A549 (cell line): ENCODE data around the gene MYADML2. TPM values are rescaled to one million over a fixed set of nuclear protein-coding genes. Genes with fewer than 3 reads are reported as not detected.
A peak's percentile ranks its signal among the peaks of the same experiment; 100 is the strongest.

Experiments used
- ATAC-seq, 2 experiments: fragments of 200-7000 bp in 1 of 2; fragments of >200 bp in 1 of 2; cut with Nextera tagmentation in 1 of 2; cut with Tn5 transposase in 1 of 2; 3 replicates each; pipeline versions ENCODE4 v1.8.0 to v1.9.1; 2018 to 2020; ENCODE audit warnings: mild to moderate bottlenecking in 1 of 2, moderate library complexity in 1 of 2
- CTCF ChIA-PET: fragments of 300-600 bp; sonication (Branson Sonifier 250); formaldehyde crosslinking; extraction: SDS; loops from one replicate; lab custom pipeline; 2021; ENCODE audit warnings: antibody characterized with exemption, inconsistent platforms; lab: Yijun Ruan, JAX
- POLR2A ChIA-PET: fragments of 350-600 bp; formaldehyde crosslinking; extraction: SDS; loops from one replicate; lab custom pipeline; 2021; ENCODE audit warnings: antibody characterized with exemption, inconsistent platforms; lab: Yijun Ruan, JAX
- DNase-seq, 2 experiments: peaks; one replicate each; pipeline versions ENCODE4 v3.0.0 to v3.0.0-alpha.2; 2011 to 2016; ENCODE audit warnings: low read depth in 1 of 2, low spot score in 1 of 2
- FAIRE-seq: peaks from 2 replicates; lab custom pipeline; 2011; peaks lifted over from hg19 to GRCh38; lab: Jason Lieb, UNC
- H3K27ac ChIP-seq, 2 experiments: fragments of >200 bp; sonication (Bioruptor Twin); formaldehyde crosslinking; 3 replicates each; pipeline ENCODE4 v1.5.1; 2016 to 2017
- H3K4me1 ChIP-seq: fragments of >200 bp; sonication (Bioruptor Twin); formaldehyde crosslinking; 3 replicates; pipeline ENCODE4 v1.6.1; 2016
- H3K4me2 ChIP-seq: fragments of >200 bp; sonication (Bioruptor Twin); formaldehyde crosslinking; 3 replicates; pipeline ENCODE4 v1.6.1; 2016
- H3K4me3 ChIP-seq: fragments of >200 bp; sonication (Bioruptor Twin); formaldehyde crosslinking; 3 replicates; pipeline ENCODE4 v1.5.1; 2016
- H3K9me3 ChIP-seq: fragments of >200 bp; sonication (Bioruptor Twin); formaldehyde crosslinking; 3 replicates; pipeline ENCODE4 v1.6.1; 2016
- ATOH8 ChIP-seq: fragments of 250-450 bp; sonication (Bioruptor Pico); IDR thresholded peaks from 2 replicates; pipeline ENCODE4 v1.5.0; 2020; ENCODE audit warnings: low read depth, mild to moderate bottlenecking, moderate library complexity
- BHLHE40 ChIP-seq: IDR thresholded peaks from 2 replicates; pipeline ENCODE4 v1.6.1; 2012; ENCODE audit warnings: low read depth, low read length, inconsistent platforms
- CBX2 ChIP-seq: fragments of 200-600 bp; sonication (generic); IDR thresholded peaks from 2 replicates; pipeline ENCODE4 v1.6.1; 2016; ENCODE audit warnings: low read depth, mild to moderate bottlenecking, borderline replicate concordance
- CBX8 ChIP-seq: fragments of 200-600 bp; sonication (generic); IDR thresholded peaks from 2 replicates; pipeline ENCODE4 v1.6.1; 2016
- CHD2 ChIP-seq: fragments of 150-350 bp; IDR thresholded peaks from 2 replicates; pipeline ENCODE4 v1.6.1; 2014; ENCODE audit warnings: low read length; ENCODE audit not compliant: partially characterized antibody
- EHF ChIP-seq: fragments of 250-450 bp; sonication (Bioruptor Pico); IDR thresholded peaks from 2 replicates; pipeline ENCODE4 v1.5.0; 2020; ENCODE audit warnings: mild to moderate bottlenecking
- FOXS1 ChIP-seq: fragments of 250-450 bp; sonication (Bioruptor Pico); IDR thresholded peaks from 2 replicates; pipeline ENCODE4 v1.5.0; 2020; ENCODE audit warnings: mild to moderate bottlenecking, moderate library complexity
- HOXB13 ChIP-seq: fragments of 250-450 bp; sonication (Bioruptor Pico); IDR thresholded peaks from 2 replicates; pipeline ENCODE4 v1.5.0; 2020; ENCODE audit warnings: low read depth, mild to moderate bottlenecking, moderate library complexity
- JUN ChIP-seq, 2 experiments: fragments of >200 bp; sonication (Bioruptor Twin); formaldehyde crosslinking; IDR thresholded peaks; 2 replicates in 1 of 2; 3 replicates in 1 of 2; pipeline ENCODE4 v1.6.1; 2016 to 2017
- MAFK ChIP-seq: fragments of 450-650 bp; IDR thresholded peaks from 2 replicates; pipeline ENCODE4 v1.6.1; 2014; ENCODE audit not compliant: partially characterized antibody
- PBX3 ChIP-seq: IDR thresholded peaks from 2 replicates; pipeline ENCODE4 v1.6.1; 2012
- PHF8 ChIP-seq: fragments of 200-600 bp; sonication (generic); IDR thresholded peaks from 2 replicates; pipeline ENCODE4 v1.6.1; 2016; ENCODE audit warnings: low read depth, mild to moderate bottlenecking, antibody characterized with exemption, moderate library complexity, borderline replicate concordance
- RCOR1 ChIP-seq: fragments of 150-350 bp; IDR thresholded peaks from 2 replicates; pipeline ENCODE4 v1.6.1; 2014; ENCODE audit warnings: antibody characterized with exemption, low read length, low read depth
- REST ChIP-seq: fragments of 200-600 bp; sonication (generic); IDR thresholded peaks from 2 replicates; pipeline ENCODE4 v1.6.1; 2016; ENCODE audit warnings: antibody characterized with exemption, mild to moderate bottlenecking, moderate library complexity
- SREBF2 ChIP-seq: fragments of 450-650 bp; IDR thresholded peaks from 2 replicates; pipeline ENCODE4 v1.6.1; 2014; ENCODE audit warnings: mild to moderate bottlenecking, moderate library complexity
- USF2 ChIP-seq: fragments of 450-650 bp; IDR thresholded peaks from 2 replicates; pipeline ENCODE4 v1.6.1; 2014; ENCODE audit warnings: antibody characterized with exemption
- WGBS: methylation state at CpG from one replicate; pipeline ENCODE4 v1.1.6; 2017; ENCODE audit errors: missing lambda C conversion rate; 5-methylcytosine and 5-hydroxymethylcytosine counted together
- polyA plus RNA-seq, 4 experiments: library from polyadenylated mRNA; depleted of rRNA in 3 of 4; stranded (reverse); fragments of >200 nt; fragmentation: RNase III in 1 of 4; extraction: RNeasy Plus Mini Kit Qiagen cat#74134 plus additional on column Dnase treatment in 1 of 4; gene quantifications; 2 replicates in 3 of 4; 3 replicates in 1 of 4; pipeline ENCODE4 v1.2.3, GENCODE V29; 2011 to 2017

MYADML2 gene
- polyA plus RNA-seq, 2 of the 4 experiments (the other 2 are of a cell fraction) = not detected

- no peak within 1 kb of the TSS for H3K27ac ChIP-seq
- POLR2A ChIA-PET = no interaction called here
- no peak for TF ChIP-seq CBX2
- no peak for TF ChIP-seq SREBF2
- TF ChIP-seq USF2 = no peak
- TF ChIP-seq CBX8 = no peak
- TF ChIP-seq FOXS1 (CRISPR knock-in tag) = no peak
- no peak for TF ChIP-seq REST
- no peak for TF ChIP-seq HOXB13 (CRISPR knock-in tag)
- TF ChIP-seq PBX3 = no peak
- TF ChIP-seq JUN (IDR thresholded peaks at IDR 0.05) = no peak
- no peak for TF ChIP-seq BHLHE40
- TF ChIP-seq, all 56 proteins: peak for 0
- no peak within 1 kb of the TSS for H3K4me2 ChIP-seq
- CTCF ChIA-PET = interaction anchor here (1.0 to 1.6 kb wide), 6 partner anchors 8 to 167 kb away, joined by 3 to 8 read pairs (median 4); partner anchors contain the start of gene MAFG
- FAIRE-seq = no peak
- ATAC-seq = no peak
- no peaks in the 10 kb centered on the region for H3K9me3 ChIP-seq
- H3K4me1 ChIP-seq = peaks cover 28% of the 10 kb centered on the region
- DNase-seq = no peak
- H3K4me3 ChIP-seq = no peak within 1 kb of the TSS
- 97% methylated on average over 50 of the region's 79 CpGs for WGBS
Measured at GRCh38 chr17:81902023-81902652, 44.9 kb downstream of the MYADML2 start, which contains the start of gene NPB. NPB (plus strand) TSS chr17:81902238; CDS start chr17:81902278, 40 bp downstream.

GRCh38 chr17:81901167-81902022 lies 45.6 kb downstream of the MYADML2 start:
- DNase-seq (no peak), ATAC-seq (no peak), FAIRE-seq (no peak)
- TF ChIP-seq MAFK (no peak), FOXS1 (CRISPR knock-in tag) (no peak), RCOR1 (no peak), CHD2 (no peak), EHF (no peak), ATOH8 (CRISPR knock-in tag) (no peak), PHF8 (no peak), PBX3 (peak; percentile 20; the same call in 1 of the 2 replicates)
- ChIA-PET CTCF (interaction anchor here (0.6 to 1.3 kb wide), 5 partner anchors 26 to 787 kb away, joined by 3 to 8 read pairs (median 4); partner anchors contain the start of gene MAFG), POLR2A (no interaction called here)
- Histone ChIP-seq H3K4me2 (no peak overlapping the region), H3K27ac (no peak overlapping the region), H3K4me1 (peaks cover 34% of the 10 kb centered on the region), H3K4me3 (no peak overlapping the region), H3K9me3 (no peaks in the 10 kb centered on the region)
- WGBS = 96% methylated on average over 21 of the region's 21 CpGs
